Stimulated activated CD4-positive, alpha-beta T cell treated with anti-CD3 and anti-CD28 coated beads, TNF-alpha, amount 100 ng/mL, for 48 hours (primary cell): ENCODE measurements around the gene EPGN.

Experiments used
- DNase-seq, 3 donors: peaks; one replicate each; pipeline ENCODE4 v3.0.0-alpha.2; 2020; ENCODE audit warnings: low read depth in 3 of 3

EPGN gene

GRCh38 chr4:74309223-74309622 is 953 bp downstream of the EPGN start:
- DNase-seq, result no peak

GRCh38 chr4:74311696-74312313 is 3.5 kb downstream of the EPGN start:
- DNase-seq, result peak in 1 of 3 donors; percentile 3

- no peak for DNase-seq
Observed at GRCh38 chr4:74314329-74314728, 6.1 kb downstream of the EPGN start.

GRCh38 chr4:74314944-74315343 is 6.7 kb downstream of the EPGN start:
- DNase-seq, result no peak

GRCh38 chr4:74315376-74315775 is 7.1 kb downstream of the EPGN start:
- DNase-seq, result no peak

- DNase-seq, result no peak
Observed at GRCh38 chr4:74316397-74316796, 8.1 kb downstream of the EPGN start.

GRCh38 chr4:74317616-74318246 is 9.5 kb downstream of the EPGN start:
- DNase-seq, result no peak

GRCh38 chr4:74318276-74318675 is 10.0 kb downstream of the EPGN start:
- DNase-seq, result no peak

GRCh38 chr4:74319470-74319869 is 11.2 kb downstream of the EPGN start:
- no peak for DNase-seq

GRCh38 chr4:74320559-74321118 is 12.4 kb downstream of the EPGN start:
- DNase-seq, result peak in 2 of 3 donors; percentile 3 to 38

- DNase-seq, result no peak
Observed at GRCh38 chr4:74322301-74322700, 14.0 kb downstream of the EPGN start.

- DNase-seq, result no peak
Observed at GRCh38 chr4:74323663-74324062, 15.4 kb downstream of the EPGN start.

GRCh38 chr4:74324262-74324661 is 16.0 kb downstream of the EPGN start:
- no peak for DNase-seq

GRCh38 chr4:74325886-74326285 is 17.6 kb downstream of the EPGN start:
- no peak for DNase-seq

GRCh38 chr4:74327762-74328161 is 19.5 kb downstream of the EPGN start:
- DNase-seq, result no peak

GRCh38 chr4:74328501-74328900 is 20.2 kb downstream of the EPGN start:
- DNase-seq, result no peak

- DNase-seq, result no peak
Observed at GRCh38 chr4:74329307-74329706, 21.0 kb downstream of the EPGN start.

- DNase-seq, result no peak
Observed at GRCh38 chr4:74330295-74330750, 22.1 kb downstream of the EPGN start.

GRCh38 chr4:74331252-74331651 is 23.0 kb downstream of the EPGN start:
- DNase-seq, result no peak

- DNase-seq, result no peak
Observed at GRCh38 chr4:74331944-74332343, 23.7 kb downstream of the EPGN start.

- DNase-seq, result no peak
Observed at GRCh38 chr4:74334636-74335035, 26.4 kb downstream of the EPGN start.

GRCh38 chr4:74335341-74336021 is 27.2 kb downstream of the EPGN start:
- no peak for DNase-seq
